Measurements from ENCODE around the gene EPB41L4B.

The EPB41L4B gene

DNA sequence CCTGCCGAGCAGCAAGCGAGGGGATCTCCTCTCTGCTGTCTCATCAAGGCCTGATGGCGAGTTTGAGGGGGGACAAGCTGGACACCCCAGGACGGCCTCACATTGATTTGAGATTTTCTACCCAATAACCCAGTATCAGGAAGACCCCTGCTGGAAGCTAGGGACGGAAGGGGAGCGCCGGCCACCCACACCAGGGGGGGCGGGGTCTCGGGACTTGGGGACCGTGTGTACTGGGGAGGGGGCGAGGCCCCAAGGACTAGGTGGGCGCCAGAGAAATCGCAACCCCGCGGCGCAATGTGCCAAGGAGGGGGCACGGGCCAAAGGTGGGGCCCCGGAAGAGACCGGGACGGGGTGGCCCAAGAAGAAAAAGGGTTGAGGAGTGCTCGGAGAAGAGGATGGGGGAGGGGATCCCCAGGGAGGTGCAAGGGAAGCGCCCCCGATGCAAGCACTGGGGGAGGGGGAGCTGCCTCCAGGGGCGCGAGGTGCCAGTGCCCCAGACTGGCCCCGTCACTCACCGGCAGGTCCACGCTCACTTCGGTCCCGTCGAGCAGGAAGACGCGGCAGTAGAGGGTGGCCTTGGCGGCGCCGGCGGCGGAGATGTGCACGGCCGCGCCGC, 1.1 kb downstream of the EPB41L4B start:
- peak in 1 of 2 experiments; percentile 3 for DNase-seq

DNA sequence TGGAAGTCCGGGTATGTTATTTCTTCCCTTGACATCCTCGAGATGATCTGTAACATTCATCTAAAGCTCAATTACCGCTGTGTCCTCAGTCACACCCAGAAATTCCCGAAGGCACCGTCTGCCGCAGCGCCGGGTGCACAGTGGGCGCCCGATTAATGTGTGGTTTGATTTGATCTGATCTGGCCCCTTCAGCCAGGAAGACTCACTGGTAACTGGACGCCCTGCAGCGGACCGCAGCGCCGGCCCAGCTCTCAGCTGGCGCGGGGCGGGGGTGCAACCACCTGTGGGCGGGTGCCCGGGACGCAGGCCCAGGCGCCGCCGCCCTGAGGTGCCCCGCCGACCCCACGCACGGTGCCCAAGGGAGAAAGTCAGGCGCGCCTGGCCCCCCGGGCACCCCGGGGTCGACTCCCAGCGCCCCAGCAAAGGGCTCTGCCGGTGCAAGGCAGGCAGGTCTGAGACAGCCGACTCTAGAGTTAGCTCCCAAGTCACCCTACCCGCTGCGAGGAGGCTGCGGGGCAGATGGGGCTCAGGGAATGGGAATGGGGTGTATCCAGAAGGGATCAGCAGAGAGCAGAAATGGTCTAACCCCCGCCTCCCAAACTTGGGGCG, 1.7 kb downstream of the EPB41L4B start:
- DNase-seq = no peak

DNA sequence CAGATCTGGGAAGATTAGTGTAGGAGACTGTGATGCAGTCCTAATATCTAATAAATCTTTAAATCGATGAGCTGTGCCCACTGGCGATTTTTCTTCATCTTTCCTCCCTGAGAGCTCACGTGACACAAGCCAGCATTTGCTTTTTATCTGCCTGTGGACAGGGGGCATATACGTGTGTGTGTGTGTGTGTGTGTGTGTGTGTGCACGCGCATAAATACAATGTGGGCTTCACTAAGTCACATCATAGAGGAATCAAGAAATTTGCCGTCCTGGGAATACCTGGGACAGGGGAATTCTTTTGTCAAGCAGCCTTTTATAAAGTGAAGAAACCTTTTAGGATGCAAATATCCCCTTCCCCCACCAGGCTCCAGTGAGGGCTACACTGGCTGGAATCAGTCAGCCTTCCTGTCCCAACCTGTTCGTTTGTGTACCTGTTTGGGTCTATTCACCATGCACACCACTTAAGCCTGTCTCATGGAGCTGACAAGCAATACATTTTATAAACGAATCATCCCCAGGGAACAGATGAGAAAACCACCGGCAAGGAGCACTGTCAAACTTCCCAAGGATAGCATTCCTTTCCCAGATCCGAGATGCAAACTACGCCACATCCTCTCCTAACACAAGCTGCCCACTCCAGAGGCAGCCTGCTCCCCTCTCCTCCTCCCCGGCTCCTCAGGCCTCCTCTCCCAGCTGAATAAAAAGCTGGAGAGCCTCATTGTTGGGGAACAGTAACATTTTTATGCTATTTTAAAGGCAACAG, 2.7 kb downstream of the EPB41L4B start:
- DNase-seq = no peak

DNA sequence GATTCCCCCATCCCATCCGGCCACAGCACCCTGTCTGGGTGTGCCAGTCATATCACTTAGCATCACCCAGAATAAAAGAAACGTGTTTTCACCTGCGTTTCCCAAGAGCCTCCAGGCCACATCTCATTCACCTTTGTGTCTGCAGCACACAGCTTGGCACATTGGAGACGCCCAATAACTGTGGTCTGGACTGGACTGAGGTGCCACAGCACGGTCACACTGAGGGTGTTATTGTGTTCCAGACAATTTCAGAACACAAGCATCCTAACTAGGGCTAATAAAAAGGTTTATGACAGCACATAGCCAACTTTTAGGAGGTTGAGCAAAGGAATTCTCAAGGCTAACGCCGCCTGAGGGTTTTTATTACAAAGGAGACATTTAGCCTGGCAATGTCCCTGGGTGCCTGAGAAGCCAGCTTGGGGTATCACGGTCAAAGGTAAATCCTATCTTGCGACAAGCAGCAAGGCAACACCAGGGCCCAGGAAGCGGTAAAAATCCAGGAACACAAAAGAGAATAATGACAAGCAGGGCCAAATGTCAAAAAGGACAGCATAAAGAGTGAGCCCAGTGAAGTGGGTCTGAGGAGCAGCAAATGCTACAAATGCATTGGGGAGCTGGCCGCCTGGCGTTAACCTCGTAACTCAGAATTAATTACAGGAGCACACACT, 3.4 kb downstream of the EPB41L4B start:
- no peak for DNase-seq

DNA sequence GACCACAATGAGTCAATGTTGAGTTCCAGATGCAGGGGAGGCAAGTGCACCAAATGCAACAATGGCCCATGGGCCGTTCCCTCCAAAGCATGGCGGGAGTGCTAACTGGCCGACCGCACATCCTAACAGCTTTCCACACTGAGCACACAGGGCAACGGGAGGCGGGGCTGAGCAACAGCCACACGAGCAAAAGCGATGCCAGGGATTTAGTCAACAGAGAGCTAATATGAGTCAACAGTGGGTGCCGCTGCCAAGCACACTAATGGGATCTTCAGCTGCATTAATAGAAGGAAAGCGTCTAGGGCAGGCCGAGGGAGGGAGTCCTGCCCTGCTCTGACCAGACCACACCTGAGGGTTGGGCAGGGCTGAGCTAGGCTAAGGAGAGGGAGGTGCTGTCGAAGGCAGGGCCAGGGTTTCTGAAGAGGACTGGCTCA, 4.6 kb downstream of the EPB41L4B start:
- DNase-seq = no peak

DNA sequence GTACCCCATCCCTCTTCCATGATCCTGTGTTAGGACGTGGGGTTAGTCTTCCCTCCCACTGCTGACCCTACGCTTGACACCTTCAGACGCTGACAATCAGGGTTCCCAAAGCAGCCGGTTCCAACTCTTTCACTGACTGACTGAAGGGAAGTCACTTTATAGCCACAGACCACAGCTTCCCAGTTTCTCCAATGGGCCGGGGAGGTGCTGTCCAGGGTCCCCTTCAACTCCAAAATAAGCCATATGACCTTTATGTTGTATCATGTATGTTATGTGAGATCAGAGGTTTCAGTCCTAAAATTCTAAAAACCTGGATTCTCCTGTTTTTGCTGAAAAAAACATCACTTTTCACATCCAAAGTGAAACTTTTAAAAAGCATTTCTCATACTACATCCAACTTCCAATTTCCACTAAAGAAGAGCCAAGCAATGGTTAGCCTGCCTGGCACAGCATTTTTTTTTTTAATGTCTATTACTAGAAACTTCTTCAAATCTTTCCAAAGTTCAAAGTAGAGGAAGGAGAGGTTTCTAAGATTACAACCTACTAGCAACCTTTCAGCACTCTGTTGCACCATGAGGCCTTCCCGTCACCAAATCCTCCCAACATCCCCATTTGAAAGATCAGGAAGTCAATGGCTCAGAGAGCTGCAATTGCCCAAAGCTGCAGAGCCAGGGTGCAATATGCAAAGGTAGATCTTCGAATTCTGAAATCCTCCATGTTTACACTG, 5.2 kb downstream of the EPB41L4B start:
- no peak for DNase-seq

DNA sequence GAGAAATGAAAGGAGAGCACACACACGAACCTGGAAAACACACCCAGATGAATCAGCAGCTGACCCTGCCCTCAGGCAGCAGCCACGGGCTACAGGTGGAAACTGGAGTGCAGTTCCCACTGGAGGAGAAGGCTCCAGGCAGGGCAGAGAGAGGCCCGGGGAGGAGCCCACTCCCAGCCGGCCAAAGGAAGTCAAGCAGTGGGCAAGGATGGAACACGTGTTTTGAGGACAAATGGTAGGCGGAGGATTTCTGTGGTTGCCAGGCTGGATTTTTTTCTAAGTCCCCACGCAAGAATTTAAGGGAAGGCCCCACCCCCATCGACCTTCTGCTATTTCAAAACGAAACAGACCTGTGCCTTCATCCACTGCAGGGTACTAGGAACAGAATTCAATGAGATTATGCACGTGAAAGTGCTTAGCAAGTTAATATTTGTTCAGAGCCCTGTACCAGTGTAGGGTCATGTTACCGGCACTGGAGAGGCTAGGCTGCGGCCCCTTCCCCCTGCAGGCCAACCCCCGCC, 6.8 kb downstream of the EPB41L4B start:
- DNase-seq = no peak

DNA sequence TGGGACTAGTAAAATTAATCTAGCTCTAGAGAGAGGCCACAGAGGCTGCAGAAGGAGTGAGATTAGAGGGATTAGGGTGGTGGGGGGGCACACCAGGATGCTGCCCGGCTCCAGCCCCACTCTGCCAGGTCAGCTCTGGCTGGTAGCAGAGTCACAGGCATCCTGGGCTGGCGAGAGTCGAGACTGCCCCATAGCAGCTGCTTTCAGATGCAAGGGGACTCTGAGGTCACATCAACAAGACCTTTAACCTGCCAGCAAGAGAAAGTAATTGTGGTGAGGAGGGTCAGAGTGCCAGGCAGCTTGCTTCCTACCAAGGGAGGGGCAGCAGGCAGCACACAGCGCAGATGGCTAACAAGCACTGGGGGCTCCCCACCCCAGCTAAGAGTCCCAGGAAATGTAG, 7.5 kb downstream of the EPB41L4B start:
- no peak for DNase-seq

DNA sequence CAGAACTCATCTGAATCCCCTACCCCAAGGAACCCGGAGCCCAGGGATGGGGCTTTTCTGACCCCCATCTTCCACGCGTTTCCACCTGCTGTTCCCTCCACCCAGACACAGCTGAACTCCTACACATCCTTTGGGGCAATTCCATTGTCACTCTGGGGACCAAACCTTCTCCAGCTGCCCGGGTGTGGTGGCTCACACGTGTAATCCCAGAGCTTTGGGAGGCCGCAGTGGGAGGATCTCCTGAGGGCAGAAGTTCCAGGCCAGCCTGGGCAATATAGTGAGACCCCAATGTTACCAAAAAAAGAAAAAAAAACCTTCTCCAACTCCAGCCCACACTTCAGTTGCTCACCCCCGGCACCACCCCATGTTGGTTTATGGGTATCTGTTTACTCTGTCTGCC, 8.1 kb downstream of the EPB41L4B start:
- DNase-seq = no peak

DNA sequence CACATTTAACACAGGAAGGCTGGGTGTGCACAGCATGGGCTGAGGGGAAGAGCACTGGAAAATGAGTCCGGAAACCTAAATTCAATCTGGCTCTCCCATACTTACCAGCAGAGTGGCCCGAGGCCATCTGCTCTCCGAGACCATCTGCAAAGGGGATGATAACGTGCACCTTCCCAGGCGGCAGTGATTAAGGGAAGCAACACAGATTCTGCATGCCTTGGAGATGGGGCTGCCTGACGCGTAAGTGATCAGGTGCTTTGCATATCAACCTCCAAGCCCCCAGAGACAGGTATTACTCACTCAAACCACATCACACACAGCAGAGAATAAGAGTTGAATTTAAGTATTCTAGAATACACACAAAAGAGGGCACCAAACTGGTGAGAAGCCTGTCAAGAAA, 9.1 kb downstream of the EPB41L4B start:
- DNase-seq = no peak

DNA sequence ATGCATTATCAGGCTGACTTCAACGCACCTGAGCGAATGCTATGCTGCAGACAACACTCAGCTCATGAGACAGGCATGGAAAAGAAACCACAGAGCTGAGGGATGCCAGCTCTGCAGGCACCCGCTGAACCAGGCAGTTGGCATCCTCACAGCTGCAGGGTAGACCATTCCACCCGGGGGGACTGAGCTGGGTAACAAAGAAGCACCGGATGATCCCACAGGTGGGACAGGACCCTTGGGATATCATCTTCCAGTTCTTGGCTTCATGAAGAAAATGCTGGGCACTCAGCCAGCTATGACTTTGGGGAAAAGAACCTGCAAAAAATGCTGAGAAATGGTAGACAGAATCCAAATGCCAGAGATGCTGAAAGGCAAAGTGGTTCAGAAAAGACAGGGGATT, 9.6 kb downstream of the EPB41L4B start:
- DNase-seq = no peak

DNA sequence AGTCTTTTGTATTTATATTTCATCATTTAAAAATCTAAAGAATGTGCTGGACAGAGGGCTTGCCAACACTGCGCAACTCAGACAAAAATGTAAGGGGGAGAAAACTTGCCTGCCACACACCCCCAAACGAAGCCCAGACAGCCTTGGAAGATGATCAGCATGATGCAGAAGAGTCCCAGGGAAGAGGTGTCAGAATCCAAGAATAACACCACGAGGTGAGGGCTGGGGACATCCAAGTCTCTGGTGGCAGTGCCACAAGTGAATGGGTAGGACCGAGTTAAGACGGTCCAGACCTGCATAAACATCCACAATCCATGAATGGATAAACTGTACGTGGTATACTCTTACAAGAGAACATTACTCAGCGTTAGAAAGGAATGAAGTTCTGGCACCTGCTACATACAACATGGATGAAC, 10.4 kb downstream of the EPB41L4B start:
- no peak for DNase-seq

DNA sequence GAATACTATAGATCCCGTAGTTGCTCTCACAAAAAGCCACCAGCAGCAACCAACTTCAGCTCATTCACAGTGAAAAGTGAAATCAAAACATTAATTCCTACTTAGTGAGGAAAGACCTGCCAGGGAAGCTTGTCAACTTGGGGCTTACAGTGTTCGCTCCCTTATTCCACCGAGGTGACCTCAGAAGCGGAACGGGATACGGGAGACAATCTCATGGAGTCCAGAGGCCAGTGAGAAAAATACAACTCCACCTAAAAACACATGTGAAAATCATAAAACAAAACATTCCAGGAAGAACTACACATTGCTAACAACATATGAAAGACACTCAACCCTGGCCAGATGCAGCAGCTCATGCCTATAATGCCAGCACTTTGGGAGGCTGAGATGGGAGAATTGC, 11.6 kb downstream of the EPB41L4B start:
- no peak for DNase-seq

DNA sequence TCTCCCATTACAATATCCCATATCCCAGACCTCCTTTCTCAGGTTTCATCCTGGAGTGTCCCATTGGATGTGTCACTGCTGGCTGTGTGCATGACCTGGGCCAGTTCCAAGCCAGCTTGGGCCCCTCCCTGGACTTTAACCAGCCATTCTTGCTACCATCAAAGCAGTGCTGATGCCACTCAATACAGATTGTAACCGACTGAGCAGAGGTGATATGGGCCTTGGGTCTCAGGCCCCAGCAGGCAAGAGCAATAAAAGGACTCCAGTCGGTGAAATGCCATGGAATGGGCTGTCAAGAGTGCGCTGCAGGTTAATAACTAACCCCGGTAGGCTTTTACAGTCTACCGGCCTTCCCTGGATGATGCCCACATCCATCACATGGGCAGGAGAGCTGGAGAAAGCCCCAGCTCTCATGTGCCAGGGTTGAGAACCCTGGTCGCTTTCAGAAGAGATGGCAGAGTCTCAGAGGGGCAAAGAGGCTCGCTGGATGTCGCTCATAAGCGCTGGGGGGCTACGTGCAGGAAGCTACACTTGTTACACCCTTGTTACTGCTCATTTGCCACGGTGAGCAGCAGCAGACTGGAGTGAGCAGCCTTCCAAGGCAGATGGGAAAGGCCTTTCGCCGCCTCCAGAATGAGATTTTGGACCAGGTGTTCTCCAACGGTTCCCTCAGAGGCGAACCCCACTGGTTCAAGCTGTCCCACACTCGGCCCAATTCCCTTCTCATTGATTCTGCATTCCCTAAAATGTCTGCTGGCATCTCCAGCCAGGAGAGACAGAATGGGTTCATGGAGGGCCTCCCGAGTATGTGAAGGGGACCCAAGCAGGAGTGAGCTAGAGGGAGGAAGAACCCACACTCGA, 13.2 kb downstream of the EPB41L4B start:
- DNase-seq = no peak

DNA sequence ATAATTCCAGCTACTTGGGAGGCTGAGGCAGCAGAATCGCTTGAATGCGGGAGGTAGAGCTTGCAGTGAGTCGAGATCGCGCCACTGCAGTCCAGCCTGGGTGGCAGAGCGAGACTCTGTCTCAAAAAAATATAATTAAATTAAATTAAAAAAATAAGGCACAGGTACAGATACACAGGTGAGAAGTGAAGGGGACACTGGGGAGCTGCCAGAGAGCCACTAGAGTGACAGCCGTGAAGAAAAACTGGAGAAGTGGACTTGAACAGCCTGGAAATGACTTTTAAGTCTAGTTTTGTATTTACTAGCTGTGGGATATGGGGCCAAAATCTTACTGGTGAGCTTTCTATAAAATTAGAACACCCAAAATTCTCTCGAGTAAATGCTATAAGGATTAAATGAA, 15.1 kb downstream of the EPB41L4B start:
- DNase-seq = no peak

DNA sequence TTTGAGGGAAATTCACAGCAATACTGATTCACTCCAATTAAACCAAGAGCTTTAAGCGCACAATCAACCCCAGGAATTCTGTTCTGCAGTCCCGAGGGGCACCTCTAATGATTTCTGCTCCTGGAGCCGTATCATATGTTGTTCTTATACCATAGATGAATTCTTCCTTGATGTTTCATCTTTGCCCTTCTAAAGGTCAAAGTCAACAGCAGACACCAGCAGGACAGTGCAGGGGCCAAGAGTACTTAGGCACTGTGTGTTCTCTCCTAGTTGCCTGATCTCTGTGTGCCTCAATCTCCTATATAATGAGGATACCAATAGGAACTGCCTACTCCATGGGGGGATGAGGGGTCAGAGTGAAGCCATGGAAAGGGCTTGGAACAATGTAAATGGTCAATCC, 16.5 kb downstream of the EPB41L4B start:
- no peak for DNase-seq

DNA sequence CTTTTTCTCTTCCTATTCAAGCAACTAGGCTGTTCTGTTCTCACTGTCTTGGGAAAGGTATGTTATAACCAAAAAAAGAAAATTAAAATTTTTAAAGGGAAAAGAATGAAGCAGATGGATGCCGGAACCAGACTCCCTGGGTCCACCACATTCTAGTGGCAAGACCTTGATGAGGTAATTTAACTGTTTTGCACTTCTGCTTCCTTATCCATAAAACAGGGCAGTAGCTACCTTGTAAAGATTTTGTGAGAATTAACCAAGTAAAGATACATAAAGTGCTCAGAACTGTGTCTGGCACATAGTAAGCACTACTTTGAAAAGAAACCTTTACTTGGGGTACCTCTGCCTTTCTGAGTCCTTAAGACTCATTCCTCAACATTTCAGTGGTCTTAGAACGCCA, 17.0 kb downstream of the EPB41L4B start:
- no peak for DNase-seq

DNA sequence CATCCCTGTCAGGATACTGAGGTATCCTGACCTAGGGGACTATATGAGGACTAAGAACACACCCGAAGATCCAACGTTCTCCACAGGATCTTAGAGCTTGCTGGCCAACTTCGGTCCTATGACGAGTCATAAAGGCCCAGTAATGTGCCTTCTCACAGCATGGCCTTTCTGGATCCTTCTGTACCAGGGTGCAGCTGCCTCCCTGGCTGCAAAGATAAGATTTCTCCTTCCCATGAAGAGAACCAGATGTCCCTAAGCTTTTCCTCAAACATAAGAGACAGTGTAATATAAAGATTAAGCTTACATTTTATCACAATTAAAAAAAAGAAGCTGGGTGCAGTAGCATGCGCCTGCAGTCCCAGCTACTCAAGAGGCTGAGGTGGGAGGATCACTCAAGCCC, 18.3 kb downstream of the EPB41L4B start:
- DNase-seq = no peak

DNA sequence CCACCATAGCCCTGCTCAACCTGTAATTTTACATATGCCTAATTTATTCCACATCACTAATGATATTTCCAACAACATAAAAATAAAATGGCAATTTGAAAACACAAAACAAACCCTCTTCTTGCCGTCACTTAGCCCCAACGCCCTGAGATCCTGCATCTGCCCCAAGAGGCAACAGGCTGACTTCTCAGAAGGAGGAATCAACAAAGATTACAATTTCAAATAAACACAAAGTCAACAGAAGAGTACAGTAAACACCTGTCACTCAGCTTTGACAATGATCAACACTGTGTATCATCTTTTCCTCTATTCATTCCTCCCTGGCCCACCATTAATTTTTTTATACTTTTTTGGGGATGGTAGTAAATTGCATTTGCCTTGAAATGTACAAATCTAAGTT, 19.8 kb downstream of the EPB41L4B start:
- no peak for DNase-seq

DNA sequence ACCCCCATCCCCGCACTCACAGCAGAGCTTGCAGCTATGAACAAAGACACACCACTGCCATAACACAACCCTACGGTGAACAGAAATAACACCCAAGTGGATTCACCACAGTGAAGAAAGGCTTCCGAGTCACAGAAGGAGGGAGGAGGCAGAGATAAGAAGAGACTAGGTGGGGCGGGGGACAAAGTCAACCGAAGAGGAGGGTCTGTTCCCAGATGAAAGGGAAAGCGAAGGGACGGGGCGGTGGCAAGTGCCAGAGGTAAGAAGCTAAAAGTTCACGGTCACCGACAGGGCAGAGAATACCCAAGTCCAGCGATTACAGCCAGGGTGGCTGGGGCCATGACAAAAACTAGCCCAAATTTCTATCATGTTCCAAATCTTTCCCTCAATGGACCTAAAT, 21.0 kb downstream of the EPB41L4B start:
- DNase-seq = no peak

DNA sequence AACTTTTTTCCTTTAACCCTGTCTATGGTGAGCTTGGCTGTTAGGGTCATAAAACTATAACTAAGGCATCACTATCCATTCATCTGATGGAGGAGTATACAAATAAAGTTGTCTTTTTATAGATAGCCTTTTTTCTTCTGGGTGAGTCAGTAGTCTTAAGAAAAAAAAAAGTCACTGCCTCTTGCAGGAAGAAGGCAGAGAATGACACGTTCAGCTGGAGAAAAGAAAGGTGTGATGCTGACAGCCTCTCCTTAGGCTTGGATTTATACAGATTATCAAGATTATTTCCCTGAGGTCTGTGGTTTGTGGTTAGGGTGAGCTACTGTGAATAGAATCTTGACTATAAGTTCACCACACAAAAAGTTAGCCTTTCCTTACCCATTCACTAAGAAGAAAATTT, 23.0 kb downstream of the EPB41L4B start:
- no peak for DNase-seq
